ENCODE results near the gene TTK. TPM values are rescaled to one million over a fixed set of nuclear protein-coding genes. Genes with fewer than 3 reads are reported as not detected.
"Not testable (repeated sequence)": the region's sequence is repeated elsewhere in the genome, so short reads cannot be mapped to it uniquely, and the experiment has no call there.

Gene TTK
- total RNA-seq, 2 donors from 2014 or later = 4.3 to 16.4 TPM

GRCh38 chr6:80022803-80023202 lies 18.4 kb downstream of the TTK start:
- Histone ChIP-seq H3K27ac (no peak overlapping the region), H3K9me3 (no peaks in the 10 kb centered on the region), H3K36me3 (no peaks in the 10 kb centered on the region), H3K4me3 (no peak overlapping the region), H3K4me1 (replicated peaks) (no peaks in the 10 kb centered on the region), H3K27me3 (replicated peaks; ENCODE audit: insufficient read depth) (no peaks in the 10 kb centered on the region)
- no peak for TF ChIP-seq POLR2A (IDR thresholded peaks at IDR 0.05)
- no peak for TF ChIP-seq POLR2AphosphoS5 (IDR thresholded peaks at IDR 0.05)
- TF ChIP-seq CTCF (IDR thresholded peaks at IDR 0.05) = no peak
- WGBS = 92% methylated on average over 4 of the region's 4 CpGs
- intact Hi-C loops (cut with DNase I) = no loop called here
- no peak for DNase-seq (ENCODE audit: low spot score)

GRCh38 chr6:80028589-80028988 lies 24.1 kb downstream of the TTK start:
- H3K9me3 ChIP-seq = no peaks in the 10 kb centered on the region
- 75% methylated on average over 3 of the region's 3 CpGs for WGBS
- no peak overlapping the region for H3K27ac ChIP-seq
- H3K27me3 ChIP-seq (replicated peaks; ENCODE audit: insufficient read depth) = no peaks in the 10 kb centered on the region
- H3K36me3 ChIP-seq = no peaks in the 10 kb centered on the region
- intact Hi-C loops (cut with DNase I) = no loop called here
- no peaks in the 10 kb centered on the region for H3K4me1 ChIP-seq (replicated peaks)
- no peak for DNase-seq (ENCODE audit: low spot score)
- no peak overlapping the region for H3K4me3 ChIP-seq
- no peak for TF ChIP-seq CTCF (IDR thresholded peaks at IDR 0.05)
- no peak for TF ChIP-seq POLR2AphosphoS5 (IDR thresholded peaks at IDR 0.05)
- TF ChIP-seq POLR2A (IDR thresholded peaks at IDR 0.05) = no peak

GRCh38 chr6:80029470-80029869 lies 25.0 kb downstream of the TTK start:
- TF ChIP-seq POLR2A (IDR thresholded peaks at IDR 0.05) (no peak), POLR2AphosphoS5 (IDR thresholded peaks at IDR 0.05) (no peak), CTCF (IDR thresholded peaks at IDR 0.05) (no peak)

GRCh38 chr6:80048220-80048619 lies 43.8 kb downstream of the TTK start:
- H3K27me3 ChIP-seq (replicated peaks; ENCODE audit: insufficient read depth); H3K4me3 ChIP-seq; H3K36me3 ChIP-seq; intact Hi-C loops (cut with DNase I); H3K9me3 ChIP-seq; DNase-seq (ENCODE audit: low spot score); H3K27ac ChIP-seq; H3K4me1 ChIP-seq (replicated peaks): not testable (repeated sequence)
- 98% methylated on average over 3 of the region's 3 CpGs for WGBS

More at GRCh38 chr6:80029470-80029869, 25.0 kb downstream of the TTK start:
- Histone ChIP-seq H3K9me3 (no peaks in the 10 kb centered on the region), H3K4me3 (no peak overlapping the region), H3K36me3 (no peaks in the 10 kb centered on the region), H3K27me3 (replicated peaks; ENCODE audit: insufficient read depth) (no peaks in the 10 kb centered on the region), H3K4me1 (replicated peaks) (no peaks in the 10 kb centered on the region), H3K27ac (no peak overlapping the region)
- WGBS = 88% methylated on average over 3 of the region's 3 CpGs
- no peak for DNase-seq (ENCODE audit: low spot score)
- intact Hi-C loops (cut with DNase I) = no loop called here

- DNase-seq (ENCODE audit: low spot score) = no peak
- TF ChIP-seq CTCF (IDR thresholded peaks at IDR 0.05) (no peak), POLR2AphosphoS5 (IDR thresholded peaks at IDR 0.05) (no peak), POLR2A (IDR thresholded peaks at IDR 0.05) (no peak)
- intact Hi-C loops (cut with DNase I) = no loop called here
- Histone ChIP-seq H3K36me3 (no peaks in the 10 kb centered on the region), H3K4me1 (replicated peaks) (no peaks in the 10 kb centered on the region), H3K27me3 (replicated peaks; ENCODE audit: insufficient read depth) (no peaks in the 10 kb centered on the region), H3K4me3 (no peak overlapping the region), H3K27ac (no peak overlapping the region), H3K9me3 (no peaks in the 10 kb centered on the region)
These were observed 56.3 kb downstream of the TTK start for GRCh38 chr6:80060774-80061173.

GRCh38 chr6:80068146-80068545 lies 63.7 kb downstream of the TTK start:
- WGBS = 62% methylated on average over 6 of the region's 7 CpGs
- H3K27ac ChIP-seq; DNase-seq (ENCODE audit: low spot score); H3K9me3 ChIP-seq; H3K27me3 ChIP-seq (replicated peaks; ENCODE audit: insufficient read depth); intact Hi-C loops (cut with DNase I); H3K4me3 ChIP-seq; H3K36me3 ChIP-seq; H3K4me1 ChIP-seq (replicated peaks): not testable (repeated sequence)

- WGBS = 94% methylated on average over 19 of the region's 19 CpGs
- H3K4me1 ChIP-seq (replicated peaks); H3K9me3 ChIP-seq; intact Hi-C loops (cut with DNase I); H3K4me3 ChIP-seq; DNase-seq (ENCODE audit: low spot score); H3K36me3 ChIP-seq; H3K27me3 ChIP-seq (replicated peaks; ENCODE audit: insufficient read depth); H3K27ac ChIP-seq: not testable (repeated sequence)
These were observed 66.0 kb downstream of the TTK start for GRCh38 chr6:80070431-80070830.
